Measurements from ENCODE around the gene PDLIM5. TPM values are rescaled to one million over a fixed set of nuclear protein-coding genes. Genes with fewer than 3 reads are reported as not detected.

Gene PDLIM5
- total RNA-seq, 1 experiment from 2014 or later: 58.0 TPM

DNA sequence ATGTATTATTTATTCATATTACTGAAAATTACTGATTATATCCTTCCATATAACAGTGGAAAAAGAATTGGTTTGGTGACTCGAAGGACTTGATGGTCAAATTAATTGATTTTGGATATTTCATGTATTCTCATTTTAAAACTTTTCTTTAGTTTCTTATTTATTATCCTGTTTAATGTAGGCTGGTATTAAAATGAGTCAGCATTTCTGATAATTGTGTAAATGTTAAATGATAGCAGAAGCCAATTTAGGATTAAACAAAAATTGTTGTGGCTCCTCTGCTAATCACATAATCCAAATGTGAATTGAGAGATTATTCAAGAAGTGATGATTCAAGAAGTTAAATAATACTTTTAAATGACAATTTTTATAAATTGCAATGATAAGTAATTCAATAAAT is 38.7 kb downstream of the PDLIM5 start:
- no peak overlapping the region for H4K91ac ChIP-seq (ENCODE audit: insufficient read length, low read depth, low read length)
- no peaks in the 10 kb centered on the region for H4K20me1 ChIP-seq (ENCODE audit: control insufficient read depth, insufficient read depth, insufficient read length)
- H3K79me1 ChIP-seq (ENCODE audit: insufficient read depth, low read depth, low read length, poor library complexity, severe bottlenecking): no peaks in the 10 kb centered on the region
- H3K18ac ChIP-seq (ENCODE audit: insufficient read length, low read depth, low read length): no peak overlapping the region
- no peak overlapping the region for H2BK12ac ChIP-seq (ENCODE audit: insufficient read length, low read depth, low read length)
- no peak overlapping the region for H3K14ac ChIP-seq (ENCODE audit: insufficient read depth, low read length)
- no peak overlapping the region for H3T11ph ChIP-seq (ENCODE audit: low read length)
- H2BK5ac ChIP-seq (ENCODE audit: insufficient read length, low read length): no peak overlapping the region
- no peak overlapping the region for H3K4me3 Mint-ChIP-seq
- H3K27ac Mint-ChIP-seq: no peak overlapping the region
- no peak overlapping the region for H2BK20ac ChIP-seq (ENCODE audit: low read depth, low read length, poor library complexity, severe bottlenecking)
- H3K36me3 Mint-ChIP-seq (ENCODE audit: insufficient read depth in 1 of 3, low read depth in 3 of 3): no peaks in the 10 kb centered on the region
- H3K56ac ChIP-seq (ENCODE audit: insufficient read length, low read depth, low read length): no peak overlapping the region
- H4K5ac ChIP-seq (ENCODE audit: insufficient read length, low read depth, low read length): no peak overlapping the region
- DNase-seq: no peak
- no peak overlapping the region for H3K4ac ChIP-seq (ENCODE audit: low read depth, low read length)
- no peak overlapping the region for H3K23ac ChIP-seq (ENCODE audit: insufficient read length, low read depth, low read length)
- WGBS (ENCODE audit: extremely low coverage, insufficient read length, low lambda C conversion rate): no CpG with 5 or more reads among the region's 1 CpG
- no peak overlapping the region for H2AFZ ChIP-seq (ENCODE audit: low read length)
- H3K23me2 ChIP-seq (ENCODE audit: insufficient read length, low read depth, low read length, poor library complexity, severe bottlenecking): no peaks in the 10 kb centered on the region
- TF ChIP-seq, protein P1, sequence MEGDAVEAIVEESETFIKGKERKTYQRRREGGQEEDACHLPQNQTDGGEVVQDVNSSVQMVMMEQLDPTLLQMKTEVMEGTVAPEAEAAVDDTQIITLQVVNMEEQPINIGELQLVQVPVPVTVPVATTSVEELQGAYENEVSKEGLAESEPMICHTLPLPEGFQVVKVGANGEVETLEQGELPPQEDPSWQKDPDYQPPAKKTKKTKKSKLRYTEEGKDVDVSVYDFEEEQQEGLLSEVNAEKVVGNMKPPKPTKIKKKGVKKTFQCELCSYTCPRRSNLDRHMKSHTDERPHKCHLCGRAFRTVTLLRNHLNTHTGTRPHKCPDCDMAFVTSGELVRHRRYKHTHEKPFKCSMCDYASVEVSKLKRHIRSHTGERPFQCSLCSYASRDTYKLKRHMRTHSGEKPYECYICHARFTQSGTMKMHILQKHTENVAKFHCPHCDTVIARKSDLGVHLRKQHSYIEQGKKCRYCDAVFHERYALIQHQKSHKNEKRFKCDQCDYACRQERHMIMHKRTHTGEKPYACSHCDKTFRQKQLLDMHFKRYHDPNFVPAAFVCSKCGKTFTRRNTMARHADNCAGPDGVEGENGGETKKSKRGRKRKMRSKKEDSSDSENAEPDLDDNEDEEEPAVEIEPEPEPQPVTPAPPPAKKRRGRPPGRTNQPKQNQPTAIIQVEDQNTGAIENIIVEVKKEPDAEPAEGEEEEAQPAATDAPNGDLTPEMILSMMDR (conservative IDR thresholded peaks at IDR 0.05): no peak
- H3K4me2 ChIP-seq (ENCODE audit: insufficient read depth, insufficient read length, low read length): no peak overlapping the region
- no peak overlapping the region for H2BK120ac ChIP-seq (ENCODE audit: low read depth, low read length, poor library complexity, severe bottlenecking)
- H3K27me3 ChIP-seq (ENCODE audit: insufficient read depth, low read length): no peaks in the 10 kb centered on the region
- H3K4me1 Mint-ChIP-seq: no peaks in the 10 kb centered on the region
- no peaks in the 10 kb centered on the region for H3K9me3 Mint-ChIP-seq
- H2AK5ac ChIP-seq (ENCODE audit: insufficient read length, low read length): no peak overlapping the region
- H3K79me2 ChIP-seq (ENCODE audit: insufficient read depth, low read length): no peaks in the 10 kb centered on the region
- no peak overlapping the region for H2BK15ac ChIP-seq (ENCODE audit: low read depth, low read length)
- no peak overlapping the region for H3K27ac ChIP-seq (ENCODE audit: insufficient read length, low read depth, low read length)
- H3K27me3 Mint-ChIP-seq (ENCODE audit: low read depth): no peaks in the 10 kb centered on the region
- no peak overlapping the region for H4K8ac ChIP-seq (replicated peaks; ENCODE audit: insufficient read length, low read depth, low read length)
- no peak overlapping the region for H3K9ac ChIP-seq (ENCODE audit: extremely low read depth, insufficient read length, low read length)
- no peaks in the 10 kb centered on the region for H3K9me3 ChIP-seq (ENCODE audit: control insufficient read depth, low read depth, low read length)
- no peaks in the 10 kb centered on the region for H3K4me1 ChIP-seq (ENCODE audit: insufficient read depth, low read length)

Data from H9 (cell line).